ENCODE results near the gene PSMD6.
A peak's percentile ranks its signal among the peaks of the same experiment; 100 is the strongest.

PSMD6 gene

DNA sequence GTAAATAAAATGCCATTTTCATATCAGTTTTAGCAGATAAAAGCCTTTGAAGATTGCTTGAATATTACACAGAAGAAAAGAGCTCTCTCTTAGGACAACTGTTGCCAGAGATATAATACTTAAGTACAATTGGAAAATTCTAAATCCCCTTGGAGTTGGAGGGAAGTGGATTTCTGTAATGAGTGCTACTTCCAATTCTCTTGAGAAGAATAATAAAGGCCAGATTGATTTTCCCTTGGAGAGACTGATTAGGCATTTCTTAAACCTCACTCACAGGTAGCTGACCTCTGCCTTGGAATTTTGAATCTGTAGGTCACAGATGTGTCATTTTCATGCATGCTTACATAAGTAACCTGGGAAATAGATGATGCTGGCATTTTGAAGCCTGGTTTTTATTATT lies 29.8 kb upstream of the PSMD6 start:
- Histone ChIP-seq H3K27me3 (no peaks in the 10 kb centered on the region), H3K9me3 (no peaks in the 10 kb centered on the region), H3K27ac (no peak overlapping the region), H3K4me3 (ENCODE audit: low read depth in 1 of 2, low read length in 1 of 2) (no peak overlapping the region), H3K36me3 (no peaks in the 10 kb centered on the region), H3K4me1 (ENCODE audit: control insufficient read depth in 1 of 2, insufficient read depth in 1 of 2, low read depth in 1 of 2, low read length in 1 of 2) (peaks cover 22 to 31% of the 10 kb centered on the region in 2 experiments)
- TF ChIP-seq, protein P1, sequence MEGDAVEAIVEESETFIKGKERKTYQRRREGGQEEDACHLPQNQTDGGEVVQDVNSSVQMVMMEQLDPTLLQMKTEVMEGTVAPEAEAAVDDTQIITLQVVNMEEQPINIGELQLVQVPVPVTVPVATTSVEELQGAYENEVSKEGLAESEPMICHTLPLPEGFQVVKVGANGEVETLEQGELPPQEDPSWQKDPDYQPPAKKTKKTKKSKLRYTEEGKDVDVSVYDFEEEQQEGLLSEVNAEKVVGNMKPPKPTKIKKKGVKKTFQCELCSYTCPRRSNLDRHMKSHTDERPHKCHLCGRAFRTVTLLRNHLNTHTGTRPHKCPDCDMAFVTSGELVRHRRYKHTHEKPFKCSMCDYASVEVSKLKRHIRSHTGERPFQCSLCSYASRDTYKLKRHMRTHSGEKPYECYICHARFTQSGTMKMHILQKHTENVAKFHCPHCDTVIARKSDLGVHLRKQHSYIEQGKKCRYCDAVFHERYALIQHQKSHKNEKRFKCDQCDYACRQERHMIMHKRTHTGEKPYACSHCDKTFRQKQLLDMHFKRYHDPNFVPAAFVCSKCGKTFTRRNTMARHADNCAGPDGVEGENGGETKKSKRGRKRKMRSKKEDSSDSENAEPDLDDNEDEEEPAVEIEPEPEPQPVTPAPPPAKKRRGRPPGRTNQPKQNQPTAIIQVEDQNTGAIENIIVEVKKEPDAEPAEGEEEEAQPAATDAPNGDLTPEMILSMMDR (IDR thresholded peaks at IDR 0.05): no peak

DNA sequence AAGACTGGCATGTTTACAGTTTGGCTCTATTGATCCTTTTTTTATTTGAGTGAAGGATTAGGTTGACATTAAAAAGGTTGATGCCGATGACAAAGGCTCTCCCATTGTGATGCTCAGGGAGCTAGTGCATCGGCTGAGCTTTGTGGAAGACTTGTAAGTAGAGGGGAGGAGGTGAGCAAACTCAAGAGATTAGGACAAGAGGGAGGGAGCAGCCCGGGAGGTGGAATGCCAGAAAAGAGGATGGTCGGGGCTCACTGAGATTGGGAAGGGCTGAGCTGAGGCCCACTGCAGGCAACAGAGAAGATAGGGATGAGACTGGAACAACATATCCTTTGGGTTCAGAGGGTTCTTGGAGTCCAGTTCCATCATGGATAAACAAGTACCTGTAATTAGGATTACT lies 26.5 kb upstream of the PSMD6 start:
- Histone ChIP-seq H3K4me1 (ENCODE audit: control insufficient read depth in 1 of 2, insufficient read depth in 1 of 2, low read depth in 1 of 2, low read length in 1 of 2) (peaks cover 33 to 46% of the 10 kb centered on the region in 2 experiments), H3K36me3 (no peaks in the 10 kb centered on the region)
- TF ChIP-seq, protein P1 (IDR thresholded peaks at IDR 0.05): no peak

DNA sequence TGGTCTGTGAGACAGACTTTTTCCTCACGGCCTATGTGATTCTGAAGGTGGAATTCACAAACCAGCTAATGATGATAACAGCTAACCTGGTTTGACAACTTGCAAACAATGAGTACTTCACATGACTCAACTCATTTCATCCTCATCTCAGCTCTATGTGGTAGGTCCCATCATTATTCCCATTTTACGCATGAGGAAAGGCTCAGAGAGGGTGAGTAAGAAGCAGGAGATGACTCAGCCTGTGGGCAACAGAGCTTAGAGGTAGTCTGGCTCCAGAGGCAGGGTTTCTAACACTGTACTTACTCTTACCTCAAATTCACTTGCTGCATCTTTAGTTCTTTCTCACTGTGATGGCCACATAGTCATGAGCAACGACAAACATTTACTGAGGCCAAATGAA lies 25.8 kb upstream of the PSMD6 start:
- Histone ChIP-seq H3K27ac (peak overlapping the region; percentile 72), H3K27me3 (no peaks in the 10 kb centered on the region), H3K4me1 (ENCODE audit: control insufficient read depth in 1 of 2, insufficient read depth in 1 of 2, low read depth in 1 of 2, low read length in 1 of 2) (peaks cover 33 to 46% of the 10 kb centered on the region in 2 experiments), H3K4me3 (ENCODE audit: low read depth in 1 of 2, low read length in 1 of 2) (no peak overlapping the region), H3K36me3 (no peaks in the 10 kb centered on the region), H3K9me3 (no peaks in the 10 kb centered on the region)
- TF ChIP-seq, protein P1 (IDR thresholded peaks at IDR 0.05): no peak

More for the DNA sequence above, 26.5 kb upstream of the PSMD6 start:
- no peak overlapping the region for H3K4me3 ChIP-seq (ENCODE audit: low read depth in 1 of 2, low read length in 1 of 2)
- no peaks in the 10 kb centered on the region for H3K9me3 ChIP-seq
- H3K27me3 ChIP-seq: no peaks in the 10 kb centered on the region
- H3K27ac ChIP-seq: no peak overlapping the region

DNA sequence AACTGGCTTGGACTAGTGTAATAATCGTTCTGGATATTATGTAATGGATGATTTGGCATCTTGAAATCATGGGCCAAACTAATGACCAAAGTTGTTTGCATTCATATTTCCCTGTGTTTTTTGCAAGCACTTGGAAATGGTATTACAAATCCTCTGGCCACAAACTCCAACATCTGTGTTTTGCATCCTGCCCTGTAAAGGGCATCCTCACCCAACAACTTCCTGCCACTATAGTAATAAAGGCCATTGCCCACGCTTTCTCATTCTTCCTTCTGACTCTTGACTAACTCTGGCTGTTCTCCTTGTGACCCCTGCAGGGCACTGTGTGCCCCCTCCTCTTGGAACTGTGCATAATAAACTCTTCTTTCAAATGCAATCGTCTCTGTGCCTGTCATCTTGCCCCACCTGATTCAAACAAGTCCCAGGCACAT lies 25.4 kb upstream of the PSMD6 start:
- peaks cover 33 to 46% of the 10 kb centered on the region in 2 experiments for H3K4me1 ChIP-seq (ENCODE audit: control insufficient read depth in 1 of 2, insufficient read depth in 1 of 2, low read depth in 1 of 2, low read length in 1 of 2)
- H3K27ac ChIP-seq: peak overlapping the region; percentile 72
- no peaks in the 10 kb centered on the region for H3K27me3 ChIP-seq
- peak overlapping the region in 1 of 2 experiments; percentile 9 for H3K4me3 ChIP-seq (ENCODE audit: low read depth in 1 of 2, low read length in 1 of 2)
- no peaks in the 10 kb centered on the region for H3K36me3 ChIP-seq
- H3K9me3 ChIP-seq: no peaks in the 10 kb centered on the region
- TF ChIP-seq, protein P1 (IDR thresholded peaks at IDR 0.05): no peak

DNA sequence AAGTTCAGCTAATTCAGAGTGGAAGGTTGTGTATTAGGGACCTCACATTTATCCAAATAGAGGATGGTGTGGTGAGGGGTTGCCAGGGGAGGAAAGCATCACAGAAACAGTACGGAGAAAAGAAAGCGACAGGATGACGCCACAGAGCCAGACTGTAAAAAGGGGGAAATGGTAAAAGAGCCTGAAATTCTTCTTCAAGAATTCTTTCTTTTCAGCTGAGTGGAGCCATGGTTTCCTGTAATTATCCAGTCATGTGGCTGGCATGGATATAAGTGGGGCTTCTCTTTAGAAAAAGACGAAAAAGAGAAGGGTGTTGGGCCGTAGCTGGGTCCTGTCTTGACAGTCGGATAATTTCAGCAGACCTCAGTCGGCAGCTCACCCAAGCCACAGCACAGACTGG lies 24.5 kb upstream of the PSMD6 start:
- Histone ChIP-seq H3K36me3 (no peaks in the 10 kb centered on the region), H3K27ac (peak overlapping the region; percentile 72), H3K27me3 (no peaks in the 10 kb centered on the region), H3K4me3 (ENCODE audit: low read depth in 1 of 2, low read length in 1 of 2) (no peak overlapping the region), H3K9me3 (no peaks in the 10 kb centered on the region), H3K4me1 (ENCODE audit: control insufficient read depth in 1 of 2, insufficient read depth in 1 of 2, low read depth in 1 of 2, low read length in 1 of 2) (peaks cover 33 to 46% of the 10 kb centered on the region in 2 experiments)
- TF ChIP-seq, protein P1 (IDR thresholded peaks at IDR 0.05): no peak
